HG03280 (cell line): Measurements from ENCODE around the gene GLYATL2.

Experiments used
- ATAC-seq: cut with Tn5 transposase; IDR thresholded peaks from one replicate; pipeline ENCODE4 v1.9.1; 2021; ENCODE audit warnings: mild to moderate bottlenecking, moderate library complexity; ENCODE audit not compliant: unreplicated experiment

GLYATL2 gene, protein sequence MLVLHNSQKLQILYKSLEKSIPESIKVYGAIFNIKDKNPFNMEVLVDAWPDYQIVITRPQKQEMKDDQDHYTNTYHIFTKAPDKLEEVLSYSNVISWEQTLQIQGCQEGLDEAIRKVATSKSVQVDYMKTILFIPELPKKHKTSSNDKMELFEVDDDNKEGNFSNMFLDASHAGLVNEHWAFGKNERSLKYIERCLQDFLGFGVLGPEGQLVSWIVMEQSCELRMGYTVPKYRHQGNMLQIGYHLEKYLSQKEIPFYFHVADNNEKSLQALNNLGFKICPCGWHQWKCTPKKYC

DNA sequence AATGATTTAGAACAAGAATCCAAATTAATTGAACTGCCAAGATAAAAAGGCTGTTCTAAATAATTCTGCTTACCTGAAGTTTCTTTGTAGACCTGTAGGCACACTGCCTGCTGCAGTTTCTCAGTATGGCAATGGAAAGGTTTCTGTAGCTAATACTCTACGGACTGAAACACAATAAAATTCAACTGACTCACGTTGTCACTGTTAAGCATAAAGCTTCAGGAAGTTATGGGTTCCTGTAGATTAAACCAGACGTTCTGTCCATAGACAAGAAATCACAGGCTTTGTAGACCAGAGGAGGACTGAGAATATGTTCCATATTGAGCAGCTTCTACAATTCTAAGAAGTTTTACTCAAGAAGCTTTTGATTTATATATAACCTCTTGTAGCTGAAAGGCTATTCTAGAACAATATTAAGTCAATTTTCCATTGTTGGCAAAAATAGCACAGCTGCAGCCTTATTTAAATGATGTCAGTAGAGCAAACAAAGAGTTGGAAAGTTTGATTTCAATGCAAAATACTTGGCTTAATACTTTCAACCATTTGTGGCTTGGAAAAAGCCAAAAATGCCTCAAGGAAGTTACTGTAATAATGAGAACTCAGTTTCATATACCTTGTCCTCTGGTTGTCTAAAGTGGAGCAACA is at the start of gene GLYATL2:
TSS of gene GLYATL2 (minus strand) at position 344 of the 645 bp plus-strand sequence. CDS start 5,092 bp downstream, outside the sequence.
- ATAC-seq: no peak

DNA sequence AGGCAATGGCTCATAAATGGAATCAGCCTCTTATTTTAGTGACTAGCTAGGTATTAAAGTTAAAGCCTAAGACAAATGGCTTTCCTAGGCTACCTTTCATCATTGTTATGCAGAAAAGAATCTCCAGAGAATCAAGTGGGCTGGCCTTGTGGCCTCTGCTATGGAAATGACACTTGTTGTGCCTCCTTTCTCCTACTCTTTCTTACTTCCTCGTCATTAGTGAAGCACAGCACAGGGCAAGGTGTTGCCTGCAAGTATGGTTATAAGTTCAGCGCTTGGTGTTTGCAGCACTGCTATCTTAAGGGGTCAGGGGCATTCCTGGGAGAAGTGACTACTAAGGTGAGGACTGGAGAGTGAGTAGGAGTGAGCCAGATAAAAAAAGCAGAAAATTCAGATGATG is 49.4 kb upstream of the GLYATL2 start:
- ATAC-seq: no peak

DNA sequence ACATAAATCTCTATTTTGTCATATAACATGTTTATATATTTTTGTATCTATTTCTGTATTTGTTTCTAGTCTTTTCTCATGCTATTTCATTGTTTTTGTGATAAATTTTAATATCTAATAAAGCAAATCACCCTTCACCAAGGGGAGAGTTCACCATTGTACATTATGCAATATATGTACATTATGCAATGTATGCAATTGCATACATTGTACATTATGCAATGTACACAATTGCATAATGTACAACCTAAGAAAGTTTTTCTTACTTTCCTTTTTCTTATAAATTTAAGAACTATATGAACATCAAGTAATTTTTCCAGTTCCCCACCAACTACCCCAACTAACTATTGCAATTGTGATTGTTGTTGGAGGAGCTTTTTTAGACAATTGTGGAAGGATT is 44.1 kb upstream of the GLYATL2 start:
- no peak for ATAC-seq

DNA sequence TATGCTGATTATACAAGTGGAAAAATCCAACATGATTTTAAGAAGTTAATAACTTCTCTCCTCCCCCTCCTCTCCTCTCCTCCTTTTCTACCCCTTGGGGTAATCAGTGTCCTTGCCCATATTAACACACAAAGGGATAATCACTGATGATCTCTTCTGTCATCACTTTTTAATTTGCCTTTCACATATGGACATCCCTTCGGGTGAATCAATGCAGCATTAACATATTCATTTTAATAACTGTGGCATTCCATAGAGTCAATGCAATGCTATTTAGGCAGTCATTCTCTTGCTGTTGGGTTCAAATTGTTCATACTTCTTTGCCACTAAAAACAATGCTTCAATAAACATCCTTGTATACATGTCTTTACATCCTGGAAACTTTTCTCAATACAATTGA is 42.9 kb upstream of the GLYATL2 start:
- ATAC-seq: no peak

DNA sequence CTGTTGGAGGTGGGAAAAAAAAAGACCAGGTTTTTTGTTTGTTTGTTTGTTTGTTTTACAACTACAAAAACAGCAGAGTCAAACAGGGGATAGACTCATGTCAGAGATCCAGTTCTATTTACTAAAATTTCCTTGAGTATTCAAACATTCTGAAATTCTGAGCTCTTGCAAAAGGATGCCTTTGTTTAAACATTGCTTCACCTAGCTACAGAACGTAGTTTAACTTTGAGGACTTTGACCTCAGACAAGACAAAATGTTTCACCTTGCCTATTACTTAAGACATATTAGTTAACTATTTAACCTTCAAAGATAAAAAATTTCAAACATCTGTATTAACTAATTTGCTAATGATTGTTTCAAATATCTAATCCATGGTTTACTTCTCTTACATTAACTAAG is 36.1 kb upstream of the GLYATL2 start:
- ATAC-seq: no peak

DNA sequence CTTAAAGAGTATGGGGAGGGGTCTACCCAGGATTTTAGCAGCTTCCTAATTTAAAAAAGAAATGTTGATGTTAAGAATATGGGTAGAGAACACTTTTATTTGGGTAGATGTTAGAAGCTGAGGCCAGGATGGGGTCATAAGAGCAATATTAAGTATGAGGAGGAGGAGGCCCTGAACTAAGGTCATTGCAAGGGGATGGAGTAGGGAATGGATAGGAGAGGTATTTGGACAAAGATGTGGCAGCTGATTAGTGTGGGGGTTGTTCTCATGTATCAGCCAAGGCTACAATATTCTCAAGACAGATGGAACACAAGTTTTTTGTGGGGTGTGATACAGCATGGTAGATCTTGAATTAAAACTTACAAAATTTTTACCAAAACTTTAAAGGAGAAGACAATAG is 35.7 kb upstream of the GLYATL2 start:
- no peak for ATAC-seq

DNA sequence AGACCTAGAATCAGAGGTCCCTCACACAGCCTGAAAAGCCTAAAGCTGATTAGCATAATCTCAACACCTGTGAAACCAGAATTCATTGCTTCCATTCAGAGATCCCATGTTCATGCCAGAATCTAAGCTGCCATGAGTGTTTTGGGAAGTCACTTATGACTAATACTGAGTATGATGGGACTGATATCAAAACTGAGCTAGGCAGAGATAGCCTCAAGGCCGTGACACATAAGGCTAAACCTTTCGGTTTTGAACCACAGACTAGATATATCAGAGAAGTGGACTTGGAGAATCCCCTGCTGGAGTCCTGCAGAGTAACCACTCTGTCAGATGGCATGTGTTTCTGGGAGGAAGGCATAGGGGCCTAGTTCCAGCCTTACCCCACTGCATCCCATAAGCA is 23.1 kb upstream of the GLYATL2 start:
- ATAC-seq: no peak

DNA sequence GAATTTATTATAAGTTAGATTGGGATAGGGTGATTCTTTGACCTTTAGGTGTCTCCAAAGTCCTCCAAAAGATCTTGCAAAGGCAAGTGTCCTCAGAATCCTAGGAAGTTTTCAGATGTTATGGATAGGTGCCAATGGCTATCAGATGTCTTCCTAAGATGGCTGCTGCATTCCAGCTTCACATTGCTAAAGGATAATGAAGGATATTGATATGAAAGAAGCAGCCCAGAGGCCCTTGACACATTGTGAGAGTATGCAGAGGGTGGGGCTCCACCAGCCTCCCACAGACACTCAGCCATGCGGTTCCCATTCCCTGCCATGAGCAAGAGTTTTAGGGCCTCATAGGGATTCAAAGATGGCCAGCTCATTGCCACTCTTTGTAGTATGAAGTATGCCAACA is 22.3 kb upstream of the GLYATL2 start:
- no peak for ATAC-seq

DNA sequence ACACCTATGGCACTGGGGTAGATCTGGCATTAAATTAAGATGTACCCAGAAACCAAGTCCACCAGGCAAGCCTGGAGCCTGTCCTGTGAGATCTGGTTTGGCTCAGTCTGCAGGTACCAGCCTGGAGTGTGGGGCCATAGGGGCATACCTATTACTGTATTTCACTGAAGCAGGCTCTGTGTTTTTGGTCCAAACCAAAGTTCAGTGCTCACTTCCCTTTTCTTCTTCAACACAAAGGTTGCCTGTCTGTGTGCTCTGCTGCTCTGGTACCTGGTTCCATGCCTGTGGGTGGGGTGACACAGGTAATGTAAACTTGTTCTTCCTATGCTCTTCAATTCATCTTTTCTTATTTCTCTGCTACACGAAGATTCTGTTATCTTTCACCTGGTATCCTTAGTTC is 19.8 kb upstream of the GLYATL2 start:
- no peak for ATAC-seq

DNA sequence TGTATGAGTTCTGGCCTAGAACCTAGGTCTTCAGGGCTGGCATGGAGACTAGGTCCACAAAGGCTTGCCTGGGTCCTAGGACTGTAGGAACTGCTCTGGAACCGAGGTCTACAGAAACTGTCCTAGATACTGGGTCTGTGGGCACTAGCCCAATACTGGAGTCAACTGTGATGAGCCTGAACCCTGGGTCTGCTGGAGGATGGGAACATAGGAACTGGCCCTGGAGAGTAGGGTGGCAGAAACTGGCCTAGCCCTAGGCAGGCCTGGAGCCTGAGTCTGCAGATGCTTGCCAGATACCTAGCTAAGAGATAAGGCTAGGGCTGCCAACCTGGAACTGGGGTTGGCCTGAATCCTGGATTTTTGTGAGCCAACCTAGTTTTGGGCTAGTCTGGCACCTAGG is 19.2 kb upstream of the GLYATL2 start:
- ATAC-seq: no peak

DNA sequence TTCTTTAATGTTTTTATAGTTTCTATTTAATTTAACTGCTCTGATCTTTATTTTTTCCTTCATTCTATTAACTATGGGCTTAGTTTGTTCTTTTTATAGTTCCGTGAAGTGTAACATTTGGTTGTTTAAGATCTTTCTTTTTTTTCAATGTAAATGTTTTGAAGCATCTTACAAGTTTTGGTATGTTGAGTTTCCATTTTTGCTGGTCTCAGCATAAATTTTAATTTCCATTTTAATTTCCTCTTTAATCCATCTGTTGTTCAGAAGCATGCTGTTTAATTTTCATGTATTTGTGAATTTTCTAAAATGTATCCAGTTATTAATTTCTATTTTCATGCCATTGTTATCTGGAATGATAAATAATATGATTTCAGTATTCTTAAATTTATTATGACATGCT is 17.0 kb upstream of the GLYATL2 start:
- ATAC-seq: no peak

DNA sequence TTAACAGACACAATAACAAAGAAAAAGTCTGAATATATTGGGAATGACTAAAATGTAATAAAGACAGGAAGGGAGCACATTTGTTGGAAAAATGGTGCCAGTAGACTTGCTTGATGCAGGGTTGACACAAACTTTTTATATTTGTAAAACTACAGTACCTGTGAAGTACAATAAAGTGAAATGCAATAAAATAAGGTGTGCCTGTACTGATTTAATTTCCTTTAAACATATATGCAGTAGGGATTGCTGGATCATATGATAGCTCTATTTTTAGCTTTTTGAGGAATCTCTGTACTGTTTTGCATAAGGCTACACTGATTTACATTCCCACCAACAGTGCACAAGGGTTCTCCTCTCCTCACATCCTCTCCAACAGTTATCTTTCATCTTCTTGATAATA is 12.3 kb upstream of the GLYATL2 start:
- no peak for ATAC-seq

DNA sequence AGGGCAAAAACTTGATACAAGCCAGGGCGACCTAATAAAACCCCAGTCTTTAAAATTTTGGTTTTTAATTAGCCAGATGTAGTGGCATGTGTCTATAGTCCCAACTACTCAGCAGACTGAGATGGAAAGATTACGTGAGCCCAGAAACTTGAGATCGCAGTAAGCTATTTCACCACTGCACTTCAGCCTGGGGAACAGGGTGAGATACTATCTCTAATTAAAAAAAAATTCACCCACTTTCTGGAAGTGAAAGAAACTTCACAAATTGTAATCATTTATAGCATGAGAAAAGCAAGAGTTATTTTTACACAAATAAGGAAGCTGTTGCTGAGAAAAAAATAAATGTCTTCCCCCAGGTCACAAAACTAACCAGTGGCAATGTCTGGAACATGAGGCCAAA is 882 bp upstream of the GLYATL2 start:
- no peak for ATAC-seq

DNA sequence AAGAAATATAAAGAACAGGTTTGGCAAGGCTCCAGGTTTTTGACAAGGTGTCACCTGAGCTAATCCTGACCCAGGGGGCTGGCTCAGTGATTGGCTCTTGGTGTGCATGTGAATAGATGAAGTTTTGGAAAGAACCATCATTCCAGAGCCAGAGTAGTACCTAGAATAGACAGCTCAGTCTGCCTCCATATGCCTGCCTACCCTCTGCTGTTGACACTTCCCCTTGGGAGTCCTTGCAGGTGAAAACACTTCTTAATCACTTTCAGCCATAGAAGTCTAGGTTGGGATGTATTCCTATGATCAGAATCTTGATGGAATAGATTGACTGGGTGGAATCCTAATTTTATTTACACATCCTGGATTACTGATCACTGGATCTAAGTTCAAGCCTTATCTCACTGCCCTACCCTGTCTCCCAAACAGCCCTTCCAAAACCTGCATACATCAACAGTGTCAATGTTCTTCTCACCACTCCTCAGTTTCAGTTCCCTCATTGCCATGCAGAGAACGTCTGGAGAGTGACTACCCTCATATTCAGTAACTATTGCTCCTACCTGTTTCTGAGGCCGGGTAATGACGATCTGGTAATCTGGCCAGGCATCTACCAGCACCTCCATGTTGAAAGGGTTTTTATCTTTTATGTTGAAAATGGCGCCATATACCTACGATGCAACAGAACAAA is 6.7 kb downstream of the GLYATL2 start:
- ATAC-seq: no peak

DNA sequence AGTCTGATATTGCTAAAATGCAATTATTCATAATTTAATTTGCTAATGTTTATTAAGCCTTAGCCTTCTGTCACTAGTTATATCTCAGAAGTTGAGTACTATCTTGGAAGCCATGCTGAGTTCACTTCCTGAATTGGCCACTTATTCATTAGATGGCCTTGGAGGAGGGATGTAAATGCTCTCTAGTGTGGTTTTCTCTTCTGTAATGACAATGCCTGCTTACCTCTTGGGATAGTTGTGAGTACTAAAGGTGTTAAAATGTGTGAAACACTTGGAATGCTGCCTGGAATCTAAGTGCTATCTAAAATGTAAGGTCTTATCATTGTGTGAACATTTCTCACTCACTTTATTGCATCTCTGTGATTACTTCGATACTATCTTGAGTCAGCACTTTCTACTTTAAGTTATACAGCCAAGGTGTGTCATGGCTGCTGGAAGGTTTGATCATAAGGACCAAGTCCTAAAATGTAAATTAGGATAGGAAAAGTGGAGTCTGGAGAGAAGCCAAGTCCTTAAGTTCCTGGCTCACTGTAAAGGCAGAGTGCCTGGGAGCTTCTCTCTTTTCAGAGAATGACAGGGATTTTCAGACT is 12.4 kb downstream of the GLYATL2 start:
- no peak for ATAC-seq

DNA sequence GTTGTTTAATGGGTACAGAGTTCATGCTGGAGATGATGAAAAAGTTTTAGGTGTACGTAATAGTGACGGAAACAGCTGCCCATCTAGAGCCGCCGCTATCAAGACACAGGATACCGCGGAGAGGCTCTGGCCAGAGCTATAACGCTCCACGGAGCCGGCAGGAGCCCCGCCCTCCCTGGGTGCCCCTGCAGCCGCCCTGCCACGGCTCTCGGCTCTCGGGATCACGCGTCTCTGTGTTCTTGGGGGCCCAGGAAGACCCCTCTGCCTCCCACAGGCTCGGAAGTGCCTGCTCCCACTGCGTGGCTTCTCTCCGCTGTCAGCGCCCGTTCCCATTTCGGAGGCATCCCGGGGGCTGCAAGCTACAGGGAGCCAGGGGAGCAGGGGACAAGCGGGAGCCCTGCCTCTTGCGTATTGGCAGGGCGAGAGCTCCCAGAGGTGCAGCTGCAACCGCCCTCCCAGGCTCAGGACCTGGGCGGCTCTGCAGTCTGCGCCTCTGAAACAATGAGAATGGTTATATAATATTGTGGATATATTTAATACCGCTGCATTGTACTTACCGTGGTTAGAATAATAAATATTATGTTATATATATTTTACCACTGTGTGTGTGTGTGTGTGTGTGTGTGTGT is 13.7 kb downstream of the GLYATL2 start:
- ATAC-seq: no peak

DNA sequence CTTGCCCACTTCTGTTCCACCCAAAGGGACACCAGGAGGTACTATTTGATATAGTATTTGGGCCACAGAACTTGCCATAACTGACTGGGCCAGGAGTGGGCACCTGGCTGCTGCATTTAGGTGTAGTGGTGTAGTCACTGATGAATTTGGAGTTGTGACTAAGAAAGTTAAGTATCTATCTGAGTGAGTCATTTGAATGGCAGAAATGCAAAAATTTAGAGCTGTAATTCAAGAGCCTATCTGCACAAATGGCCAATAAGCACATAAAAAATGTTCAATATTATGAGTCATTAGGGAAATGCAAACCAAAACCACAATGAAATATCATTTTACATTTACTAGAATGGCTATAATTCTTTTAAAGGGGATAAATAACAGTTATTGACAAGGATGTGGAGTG is 14.7 kb downstream of the GLYATL2 start:
- ATAC-seq: no peak

DNA sequence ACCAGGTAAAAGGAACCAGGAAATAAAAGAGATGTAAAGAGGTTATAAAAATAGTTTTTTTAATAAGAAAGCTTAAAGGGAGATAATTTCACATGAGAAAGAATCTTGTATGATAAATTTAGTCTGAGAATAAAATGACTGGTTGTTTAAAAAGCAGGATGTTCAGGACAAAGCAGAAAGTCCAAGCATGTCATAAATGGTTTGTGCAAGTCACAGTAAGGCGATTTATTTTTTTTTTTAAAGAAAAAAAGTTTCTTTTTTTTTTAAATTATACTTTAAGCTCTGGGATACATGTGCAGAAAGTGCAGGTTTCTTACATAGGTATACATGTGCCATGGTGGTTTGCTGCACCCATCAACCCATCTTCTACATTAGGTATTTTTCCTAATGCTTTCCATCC is 30.8 kb downstream of the GLYATL2 start:
- no peak for ATAC-seq

DNA sequence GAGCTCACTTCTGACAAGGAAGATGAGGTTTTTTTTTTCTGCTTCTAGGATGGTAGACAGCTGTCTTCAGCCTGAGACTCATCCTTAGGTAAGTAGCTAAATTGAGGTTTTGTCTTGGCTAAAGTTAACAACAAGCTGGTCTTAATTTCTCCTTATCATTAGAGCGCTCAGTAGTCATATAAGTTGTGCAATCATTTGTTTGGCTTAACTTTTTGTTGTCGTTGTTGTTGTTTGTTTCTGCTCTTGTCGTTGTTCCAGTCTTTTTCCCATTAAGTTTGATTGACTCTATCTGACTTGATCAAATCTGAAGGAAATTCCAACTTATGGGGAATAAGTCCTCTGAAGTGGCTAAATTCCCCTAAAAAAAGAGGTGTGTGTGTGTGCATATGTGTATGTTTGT is 33.0 kb downstream of the GLYATL2 start:
- no peak for ATAC-seq

DNA sequence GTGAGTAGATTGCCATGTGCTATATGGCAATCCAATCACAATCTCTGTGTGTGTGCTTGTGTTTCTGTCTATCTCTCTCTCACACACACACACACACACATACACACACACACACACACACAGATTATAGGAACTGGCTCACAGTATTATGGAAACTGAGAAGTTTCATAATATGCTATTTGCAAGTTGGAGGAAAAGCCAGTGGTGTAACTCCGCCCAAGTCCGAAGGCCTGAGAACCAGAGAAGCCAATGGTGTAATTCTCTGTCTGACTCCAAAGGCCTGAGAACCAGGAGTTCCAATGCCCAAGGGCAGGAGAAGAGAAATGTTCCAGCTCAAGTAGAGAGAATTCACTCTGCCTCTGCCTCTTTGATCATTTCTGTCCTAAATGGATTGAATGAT is 37.2 kb downstream of the GLYATL2 start:
- no peak for ATAC-seq

DNA sequence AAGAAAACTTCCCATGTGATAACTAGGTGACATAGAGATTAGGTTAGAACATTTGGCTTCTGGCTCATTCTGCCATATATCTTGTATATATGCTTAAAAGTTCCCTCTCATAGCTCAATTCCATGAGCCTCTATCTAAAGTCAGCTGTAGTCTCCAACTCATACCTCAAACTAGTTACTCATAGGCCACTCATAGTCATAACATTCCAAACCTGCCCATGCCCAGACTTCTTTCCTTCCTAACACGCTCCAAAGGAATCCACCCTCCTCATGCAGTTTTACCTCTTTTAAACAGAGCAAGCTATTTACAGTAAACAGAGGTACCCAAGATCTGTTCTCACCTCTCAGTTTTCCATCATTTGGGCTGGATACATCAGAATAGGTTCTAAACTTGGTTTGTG is 39.4 kb downstream of the GLYATL2 start:
- ATAC-seq: no peak
